Effector memory CD8-positive, alpha-beta T cell (primary cell): ENCODE results near the gene HSD17B12.
A peak's percentile ranks its signal among the peaks of the same experiment; 100 is the strongest.

Source experiments
- ATAC-seq: fragments of 150-1000 bp; cut with Tn5 transposase; replicated peaks from 2 replicates; pipeline ENCODE4 v1.10.0; 2021; ENCODE audit warnings: mild to moderate bottlenecking, moderate library complexity
- DNase-seq, 3 experiments: peaks; one replicate each; pipeline ENCODE4 v3.0.0; 2021
- H3K27ac Mint-ChIP-seq, 2 donors: one replicate each; pipeline ENCODE4 v1.8.0; 2022; ENCODE audit warnings: mild to moderate bottlenecking in 2 of 2, mixed read lengths in 2 of 2, moderate library complexity in 2 of 2
- H3K27me3 Mint-ChIP-seq, 2 donors: one replicate each; pipeline ENCODE4 v1.8.0; 2022; ENCODE audit warnings: mixed read lengths in 2 of 2
- H3K36me3 Mint-ChIP-seq: one replicate; pipeline ENCODE4 v1.8.0; 2022; ENCODE audit warnings: mild to moderate bottlenecking, moderate library complexity, mixed read lengths; ENCODE audit not compliant: insufficient read depth
- H3K4me1 Mint-ChIP-seq, 2 donors: one replicate each; pipeline ENCODE4 v1.8.0; 2022; ENCODE audit warnings: low read depth in 2 of 2, mixed read lengths in 2 of 2
- H3K4me3 Mint-ChIP-seq, 2 donors: one replicate each; pipeline ENCODE4 v1.8.0; 2022; ENCODE audit warnings: mild to moderate bottlenecking in 2 of 2, mixed read lengths in 2 of 2, moderate library complexity in 2 of 2
- H3K9me3 Mint-ChIP-seq, 2 donors: one replicate each; pipeline ENCODE4 v1.8.0; 2022; ENCODE audit warnings: mixed read lengths in 2 of 2

Gene HSD17B12

DNA sequence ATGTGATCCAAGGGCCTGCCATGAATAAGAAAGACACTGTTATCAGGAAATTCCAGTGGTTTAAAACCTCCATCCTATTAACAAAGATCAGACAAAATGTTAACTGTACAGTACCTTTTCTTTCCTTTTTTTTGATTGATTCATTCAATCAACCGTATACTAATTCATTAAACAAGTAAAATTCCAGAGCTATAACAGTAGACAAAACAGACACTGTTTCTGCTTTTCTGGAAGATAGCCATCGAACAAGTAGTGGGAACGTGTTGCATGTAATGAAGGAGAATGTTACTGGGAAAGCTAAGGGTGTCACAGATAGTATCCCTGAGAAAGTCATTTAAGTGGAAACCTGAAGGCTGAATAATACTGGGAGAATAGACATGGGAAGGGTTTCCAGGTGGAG, 126.4 kb downstream of the HSD17B12 start:
- Mint-ChIP-seq H3K27ac (no peak overlapping the region), H3K9me3 (no peaks in the 10 kb centered on the region), H3K36me3 (no peaks in the 10 kb centered on the region), H3K4me3 (no peak overlapping the region), H3K4me1 (no peaks in the 10 kb centered on the region), H3K27me3 (no peaks in the 10 kb centered on the region)
- DNase-seq = no peak
- ATAC-seq = no peak

DNA sequence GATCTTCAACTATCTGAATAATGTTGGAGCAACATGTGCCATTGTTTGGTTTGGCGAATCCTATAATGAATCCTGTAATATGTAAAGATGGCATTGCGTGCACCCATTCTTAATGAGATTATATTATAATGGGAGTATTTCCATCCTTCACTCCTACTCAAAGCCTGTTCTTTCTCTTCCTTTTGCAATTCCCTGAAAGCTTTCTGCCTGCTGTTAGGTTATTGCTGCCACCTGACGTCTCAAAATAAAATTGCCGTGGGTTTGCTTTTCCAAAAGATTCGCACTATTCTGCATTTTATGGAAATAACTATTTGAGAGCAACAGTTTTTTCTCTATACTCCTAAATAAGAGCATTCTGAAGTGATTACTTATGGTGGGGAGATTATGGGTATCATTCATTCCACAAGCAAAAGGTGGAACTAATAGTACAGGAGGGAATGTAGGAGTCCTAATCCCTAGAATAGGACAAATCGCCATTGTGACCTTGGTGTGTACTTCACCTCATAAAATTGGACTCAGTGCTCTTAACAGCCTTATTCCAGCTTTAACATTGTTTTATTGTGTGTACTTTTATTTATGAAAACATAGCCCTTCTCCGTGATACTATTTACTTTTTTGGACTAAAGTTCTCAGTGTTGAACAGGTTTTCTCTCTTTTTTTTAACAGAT, 130.5 kb downstream of the HSD17B12 start:
- Mint-ChIP-seq H3K9me3 (no peaks in the 10 kb centered on the region), H3K27ac (no peak overlapping the region), H3K27me3 (no peaks in the 10 kb centered on the region), H3K4me3 (no peak overlapping the region), H3K4me1 (no peaks in the 10 kb centered on the region), H3K36me3 (no peaks in the 10 kb centered on the region)
- DNase-seq = no peak
- ATAC-seq = no peak

DNA sequence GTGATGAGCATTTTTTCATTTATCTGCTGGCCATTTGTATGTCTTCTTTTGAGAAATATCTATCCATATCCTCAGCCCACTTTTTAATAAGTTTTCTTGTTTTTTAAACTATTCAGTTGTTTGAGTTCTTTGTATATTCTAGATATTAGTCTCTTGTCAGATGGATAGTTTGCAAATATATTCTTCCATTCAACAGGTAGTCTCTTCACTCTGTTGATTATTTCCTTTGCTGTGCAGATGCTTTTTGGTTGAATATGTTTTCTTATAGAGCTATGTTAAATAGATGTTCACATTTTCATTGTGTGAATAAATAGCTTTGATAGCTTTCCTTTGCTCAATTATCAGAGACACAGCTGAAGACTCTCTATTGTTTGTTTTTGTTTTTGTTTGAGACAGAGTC, 131.9 kb downstream of the HSD17B12 start:
- Mint-ChIP-seq H3K27ac (no peak overlapping the region), H3K4me3 (no peak overlapping the region)

DNA sequence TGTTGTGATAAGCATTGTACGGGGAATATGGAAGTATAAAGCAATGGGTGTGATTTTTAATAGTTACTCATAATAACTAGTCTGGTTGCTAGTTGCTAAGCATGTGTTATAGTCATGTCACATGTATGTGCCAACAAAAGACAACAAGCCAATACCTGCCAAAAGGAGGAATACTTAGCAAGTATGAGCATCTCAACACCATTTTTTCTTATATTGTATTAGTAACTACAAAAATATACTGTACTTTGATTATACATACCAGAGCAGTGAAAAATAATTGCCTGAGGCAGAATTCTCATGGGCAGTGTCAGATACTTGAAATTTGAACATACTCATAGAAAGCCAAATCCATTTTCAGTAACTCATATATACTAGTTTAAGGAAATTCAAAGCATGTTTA, 137.7 kb downstream of the HSD17B12 start:
- no peak for DNase-seq
- H3K4me3 Mint-ChIP-seq = no peak overlapping the region
- H3K27me3 Mint-ChIP-seq = no peaks in the 10 kb centered on the region
- no peak overlapping the region for H3K27ac Mint-ChIP-seq
- H3K4me1 Mint-ChIP-seq = no peaks in the 10 kb centered on the region
- ATAC-seq = no peak
- H3K36me3 Mint-ChIP-seq = no peaks in the 10 kb centered on the region
- H3K9me3 Mint-ChIP-seq = no peaks in the 10 kb centered on the region

More for the DNA sequence above, 131.9 kb downstream of the HSD17B12 start:
- ATAC-seq (no peak), DNase-seq (no peak)
- Mint-ChIP-seq H3K27me3 (no peaks in the 10 kb centered on the region), H3K4me1 (no peaks in the 10 kb centered on the region), H3K9me3 (no peaks in the 10 kb centered on the region), H3K36me3 (no peaks in the 10 kb centered on the region)

DNA sequence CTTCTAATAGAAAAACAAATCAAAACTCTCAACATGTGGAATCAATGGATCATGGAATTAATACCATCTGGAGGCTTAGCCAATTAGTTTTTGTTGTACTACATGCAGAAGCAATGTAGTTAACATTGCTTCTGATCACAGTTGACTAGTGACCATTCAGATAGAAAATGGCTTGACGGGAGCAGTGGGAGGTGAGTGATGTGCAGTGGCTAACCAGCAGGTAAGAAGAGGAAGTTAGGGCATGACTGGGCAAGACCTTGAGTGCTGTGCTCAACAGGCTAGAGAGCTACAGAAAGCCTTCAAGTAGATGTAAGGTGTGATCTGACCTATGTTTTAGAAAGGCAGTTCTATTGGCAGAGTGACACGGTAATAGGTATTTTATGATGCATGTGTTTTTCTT, 139.4 kb downstream of the HSD17B12 start:
- H3K36me3 Mint-ChIP-seq = no peaks in the 10 kb centered on the region
- H3K27me3 Mint-ChIP-seq = no peaks in the 10 kb centered on the region
- no peaks in the 10 kb centered on the region for H3K9me3 Mint-ChIP-seq
- DNase-seq (no peak), ATAC-seq (no peak)
- no peak overlapping the region for H3K27ac Mint-ChIP-seq
- no peaks in the 10 kb centered on the region for H3K4me1 Mint-ChIP-seq
- H3K4me3 Mint-ChIP-seq = no peak overlapping the region

DNA sequence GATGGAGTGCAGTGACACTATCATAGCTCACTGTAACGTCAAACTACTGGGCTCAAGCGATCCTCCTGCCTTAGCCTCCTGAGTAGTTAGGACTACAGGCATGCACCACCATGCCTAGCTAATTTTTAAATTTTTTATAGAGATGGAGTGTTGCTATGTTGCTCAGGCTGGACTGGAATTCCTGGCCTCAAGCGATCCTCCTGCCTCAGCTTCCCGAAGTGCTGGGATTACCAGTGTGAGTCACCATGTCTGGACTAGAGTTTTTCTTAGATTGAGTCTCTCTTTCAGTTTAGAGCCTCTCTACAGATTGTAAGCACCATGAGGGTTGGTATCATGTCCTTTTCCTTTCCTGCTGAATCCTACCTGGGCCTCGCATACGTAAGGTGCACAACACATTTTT, 142.8 kb downstream of the HSD17B12 start:
- no peaks in the 10 kb centered on the region for H3K36me3 Mint-ChIP-seq
- H3K27me3 Mint-ChIP-seq = no peaks in the 10 kb centered on the region
- H3K4me1 Mint-ChIP-seq = peaks cover 0 to 2% of the 10 kb centered on the region in 2 donors
- ATAC-seq (no peak), DNase-seq (no peak)
- no peaks in the 10 kb centered on the region for H3K9me3 Mint-ChIP-seq
- H3K4me3 Mint-ChIP-seq = no peak overlapping the region
- H3K27ac Mint-ChIP-seq = no peak overlapping the region

DNA sequence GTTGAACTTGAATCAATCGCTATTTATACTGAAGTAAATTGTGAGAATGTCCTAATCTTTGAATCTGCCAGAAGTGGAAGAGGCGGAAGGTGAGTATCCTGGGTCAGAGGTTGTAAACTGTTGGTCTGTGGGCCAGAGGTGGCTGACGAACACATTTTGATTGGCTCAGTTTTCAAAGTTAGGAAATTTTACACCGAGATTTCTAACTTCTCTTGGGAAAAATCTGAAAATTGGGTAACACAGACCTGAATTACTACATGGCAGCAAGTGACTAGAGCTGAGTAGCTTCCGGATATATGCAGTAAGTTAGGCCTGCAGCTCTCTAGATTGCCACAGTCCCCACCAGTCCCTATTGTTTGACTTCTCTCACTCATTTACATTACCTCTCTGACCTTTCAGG, 143.3 kb downstream of the HSD17B12 start:
- DNase-seq = no peak

DNA sequence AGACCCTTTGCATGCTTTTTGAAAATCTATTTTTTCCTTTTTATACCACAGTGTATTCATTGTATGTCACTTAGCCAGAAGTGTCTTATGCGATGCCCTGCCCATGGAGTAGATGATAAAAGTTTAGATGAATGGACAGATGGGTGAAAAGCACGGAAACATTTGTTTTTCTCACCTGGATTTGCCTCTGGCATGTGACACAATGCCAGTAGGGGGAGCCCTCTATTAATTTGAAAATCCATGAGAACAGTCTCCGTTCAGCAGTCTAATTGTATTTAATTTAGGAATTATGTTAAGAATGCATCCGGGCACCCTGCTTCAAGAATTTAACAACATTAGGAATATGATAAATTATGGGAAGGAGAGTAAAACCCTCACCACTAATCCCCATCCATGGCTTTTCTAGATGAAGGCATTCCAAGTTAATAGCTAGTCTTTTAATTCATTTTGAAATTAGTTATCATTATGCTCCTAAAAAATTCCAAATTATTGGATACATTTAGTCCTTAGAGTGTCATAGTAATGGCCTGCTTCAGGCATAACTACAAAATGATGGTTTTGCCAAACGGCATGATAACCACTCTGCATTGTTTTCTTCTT, 144.8 kb downstream of the HSD17B12 start:
- H3K4me3 Mint-ChIP-seq = no peak overlapping the region
- DNase-seq (peak; percentile 2 to 8 (median 7)), ATAC-seq (no peak)
- no peaks in the 10 kb centered on the region for H3K27me3 Mint-ChIP-seq
- H3K27ac Mint-ChIP-seq = no peak overlapping the region
- H3K36me3 Mint-ChIP-seq = no peaks in the 10 kb centered on the region
- no peaks in the 10 kb centered on the region for H3K9me3 Mint-ChIP-seq
- H3K4me1 Mint-ChIP-seq = peaks cover 0 to 2% of the 10 kb centered on the region in 2 donors

More for the DNA sequence above, 143.3 kb downstream of the HSD17B12 start:
- Mint-ChIP-seq H3K4me3 (no peak overlapping the region), H3K27me3 (no peaks in the 10 kb centered on the region), H3K36me3 (no peaks in the 10 kb centered on the region), H3K9me3 (no peaks in the 10 kb centered on the region), H3K27ac (no peak overlapping the region), H3K4me1 (peaks cover 0 to 2% of the 10 kb centered on the region in 2 donors)
- ATAC-seq = no peak

DNA sequence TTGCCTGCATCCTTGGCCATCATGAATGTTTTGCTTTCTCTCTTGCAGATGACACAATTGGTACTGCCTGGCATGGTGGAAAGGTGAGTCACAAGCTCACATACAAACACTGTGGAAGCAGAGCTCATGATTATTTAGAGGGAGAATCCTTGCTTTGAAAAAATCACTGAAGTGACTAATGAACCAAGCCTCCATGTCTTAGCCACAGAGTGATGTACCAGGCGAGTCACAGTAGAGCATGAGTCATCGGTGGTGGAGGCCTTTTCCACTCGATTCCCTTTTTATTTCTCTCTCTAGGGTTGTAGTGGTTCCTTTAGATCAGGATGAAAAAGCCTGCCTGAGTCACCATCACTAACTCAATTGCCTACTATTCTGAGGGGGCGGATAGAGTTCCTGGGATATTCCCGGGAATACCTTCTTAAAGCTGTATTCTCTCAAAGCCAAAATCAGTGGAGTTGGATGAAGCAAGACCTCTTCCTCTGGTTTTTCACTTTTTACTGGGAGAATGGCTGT, 150.4 kb downstream of the HSD17B12 start:
- Mint-ChIP-seq H3K27ac (no peak overlapping the region), H3K27me3 (no peaks in the 10 kb centered on the region), H3K4me1 (no peaks in the 10 kb centered on the region), H3K9me3 (no peaks in the 10 kb centered on the region), H3K36me3 (no peaks in the 10 kb centered on the region), H3K4me3 (no peak overlapping the region)
- DNase-seq = no peak
- ATAC-seq = no peak

DNA sequence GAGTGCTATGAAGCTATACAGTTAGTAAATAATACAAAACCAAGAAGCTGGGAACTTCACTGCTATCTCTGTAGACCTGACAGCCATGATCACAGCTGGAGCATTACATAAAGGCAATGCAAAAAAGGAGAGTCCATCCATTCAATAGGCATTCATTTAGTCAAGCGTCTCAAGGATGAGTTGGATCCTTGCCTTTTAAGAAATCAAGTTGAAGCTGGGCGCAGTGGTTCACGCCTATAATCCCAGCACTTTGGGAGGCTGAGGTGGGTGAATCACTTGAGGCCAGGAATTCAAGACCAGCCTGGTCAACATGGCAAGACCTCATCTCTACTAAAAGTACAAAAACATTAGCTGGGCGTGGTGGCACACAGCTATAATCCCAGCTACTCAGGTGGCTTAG, 152.0 kb downstream of the HSD17B12 start:
- no peak overlapping the region for H3K4me3 Mint-ChIP-seq
- H3K27ac Mint-ChIP-seq = no peak overlapping the region
- ATAC-seq (no peak), DNase-seq (no peak)
- no peaks in the 10 kb centered on the region for H3K36me3 Mint-ChIP-seq
- no peaks in the 10 kb centered on the region for H3K27me3 Mint-ChIP-seq
- H3K9me3 Mint-ChIP-seq = no peaks in the 10 kb centered on the region
- H3K4me1 Mint-ChIP-seq = no peaks in the 10 kb centered on the region

DNA sequence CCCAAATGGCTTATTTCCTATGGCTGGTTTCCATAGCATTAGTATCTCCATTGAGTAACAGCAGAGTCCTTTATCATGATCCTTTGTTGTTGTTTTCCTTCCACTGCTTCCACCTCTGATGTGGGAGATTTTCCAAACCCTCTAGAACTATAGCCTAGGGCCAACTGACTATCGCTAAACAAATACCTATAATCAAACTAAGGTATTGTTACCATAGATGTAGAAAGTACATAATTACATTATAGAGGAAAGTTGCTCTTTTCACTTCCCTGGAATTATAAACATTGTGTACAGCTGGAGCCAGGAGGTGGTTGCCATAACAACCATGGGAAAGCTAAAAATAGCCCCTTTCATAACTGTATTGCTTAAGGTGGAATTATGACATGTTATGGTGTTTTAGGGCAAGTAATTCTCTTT, 153.1 kb downstream of the HSD17B12 start:
- Mint-ChIP-seq H3K27ac (no peak overlapping the region), H3K36me3 (no peaks in the 10 kb centered on the region)

DNA sequence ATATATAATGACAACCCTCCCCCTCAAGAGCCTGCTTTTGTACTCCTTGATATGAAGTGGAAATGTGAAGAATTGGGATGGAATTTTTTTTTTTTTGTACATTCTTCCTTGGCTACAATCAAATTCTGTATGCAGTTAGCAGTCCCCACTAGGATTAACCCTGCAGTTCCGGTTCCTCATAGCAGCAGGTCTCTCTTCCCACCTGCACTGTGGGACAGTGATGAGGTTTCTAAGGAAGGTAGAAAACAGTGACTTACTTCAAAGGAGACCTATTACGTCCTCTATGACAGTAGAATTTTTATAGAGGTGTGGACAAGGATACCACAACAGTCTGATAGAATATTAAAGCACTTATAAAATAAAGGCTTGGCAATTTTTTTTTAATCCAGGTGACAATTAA, 153.7 kb downstream of the HSD17B12 start:
- no peaks in the 10 kb centered on the region for H3K9me3 Mint-ChIP-seq
- no peak overlapping the region for H3K27ac Mint-ChIP-seq
- no peaks in the 10 kb centered on the region for H3K27me3 Mint-ChIP-seq
- H3K4me1 Mint-ChIP-seq = no peaks in the 10 kb centered on the region
- ATAC-seq (no peak), DNase-seq (no peak)
- no peaks in the 10 kb centered on the region for H3K36me3 Mint-ChIP-seq
- no peak overlapping the region for H3K4me3 Mint-ChIP-seq

More for the DNA sequence above, 153.1 kb downstream of the HSD17B12 start:
- no peak overlapping the region for H3K4me3 Mint-ChIP-seq
- H3K27me3 Mint-ChIP-seq = no peaks in the 10 kb centered on the region
- DNase-seq (no peak), ATAC-seq (no peak)
- no peaks in the 10 kb centered on the region for H3K4me1 Mint-ChIP-seq
- no peaks in the 10 kb centered on the region for H3K9me3 Mint-ChIP-seq

DNA sequence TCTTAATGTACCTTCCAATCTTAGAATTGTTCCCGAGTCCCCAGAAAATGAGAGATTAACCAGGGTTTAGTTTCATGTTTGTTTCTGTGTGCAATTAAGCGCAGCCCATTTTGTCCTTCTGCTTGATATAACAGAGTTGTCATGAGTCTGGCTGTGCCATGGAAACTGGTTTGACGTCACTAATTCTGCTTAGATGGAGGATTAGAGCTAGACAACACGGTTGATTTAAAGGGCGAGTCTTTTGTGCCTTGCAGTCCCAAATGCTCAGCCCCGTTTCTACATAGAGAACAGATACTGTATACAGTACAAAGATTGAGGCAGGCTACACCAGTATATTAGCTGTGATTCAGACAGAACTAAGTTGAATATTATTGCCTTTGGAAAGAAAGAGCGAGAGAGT, 154.6 kb downstream of the HSD17B12 start:
- Mint-ChIP-seq H3K4me3 (no peak overlapping the region), H3K36me3 (no peaks in the 10 kb centered on the region), H3K9me3 (no peaks in the 10 kb centered on the region), H3K27me3 (no peaks in the 10 kb centered on the region), H3K4me1 (no peaks in the 10 kb centered on the region), H3K27ac (no peak overlapping the region)
- ATAC-seq (no peak), DNase-seq (no peak)

DNA sequence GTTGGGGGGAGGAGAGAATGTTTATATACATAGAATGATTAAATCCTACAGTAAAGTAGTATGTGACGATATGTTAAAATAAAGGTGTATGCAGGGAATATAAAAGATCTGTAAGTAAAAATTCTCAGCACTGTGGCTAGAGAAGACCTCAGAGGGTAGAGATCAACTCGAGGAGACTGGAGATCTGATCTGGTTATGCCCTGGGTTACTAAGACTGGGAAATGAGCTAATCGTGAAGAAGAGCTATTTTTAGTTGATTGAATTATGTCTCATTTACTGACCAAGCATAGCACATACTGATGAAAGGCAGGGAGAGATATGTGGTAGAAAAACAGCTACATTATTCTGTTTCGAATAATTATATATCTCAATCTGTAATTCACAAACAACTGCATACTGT, 157.3 kb downstream of the HSD17B12 start:
- no peak for ATAC-seq
- H3K9me3 Mint-ChIP-seq = no peaks in the 10 kb centered on the region
- no peaks in the 10 kb centered on the region for H3K36me3 Mint-ChIP-seq

More for the DNA sequence above, 157.3 kb downstream of the HSD17B12 start:
- DNase-seq = no peak
- Mint-ChIP-seq H3K27ac (no peak overlapping the region), H3K4me3 (no peak overlapping the region), H3K27me3 (no peaks in the 10 kb centered on the region), H3K4me1 (no peaks in the 10 kb centered on the region)
